ENCODE results near the gene NFKBIL1.

The NFKBIL1 gene

GRCh38 chr6:31559958-31560696, 12.7 kb downstream of the NFKBIL1 start:
- in situ Hi-C loops (cut with MboI; ENCODE audit: low sequenced_read_pairs): loop anchor here (5.0 kb wide), 1 partner anchor 37 kb away; no protein-coding TSS in a partner anchor

- in situ Hi-C loops (cut with MboI; ENCODE audit: low sequenced_read_pairs): loop anchor here (5.0 kb wide), 1 partner anchor 37 kb away; no protein-coding TSS in a partner anchor
These were observed 13.3 kb downstream of the NFKBIL1 start for GRCh38 chr6:31560697-31561058.

GRCh38 chr6:31567531-31568370, 20.3 kb downstream of the NFKBIL1 start:
- in situ Hi-C loops (cut with MboI; ENCODE audit: low sequenced_read_pairs): no loop called here

- in situ Hi-C loops (cut with MboI; ENCODE audit: low sequenced_read_pairs): no loop called here
These were observed 21.1 kb downstream of the NFKBIL1 start for GRCh38 chr6:31568537-31568961.

GRCh38 chr6:31569861-31570536, 22.6 kb downstream of the NFKBIL1 start:
- in situ Hi-C loops (cut with MboI; ENCODE audit: low sequenced_read_pairs): no loop called here

- in situ Hi-C loops (cut with MboI; ENCODE audit: low sequenced_read_pairs): no loop called here
These were observed 24.9 kb downstream of the NFKBIL1 start, which contains the start of gene LTA for GRCh38 chr6:31572041-31572911. Gene LTA, plus strand, starts transcription at chr6:31572289. Its CDS starts 454 bp downstream, at chr6:31572743.

GRCh38 chr6:31573239-31574105, 26.1 kb downstream of the NFKBIL1 start:
- in situ Hi-C loops (cut with MboI; ENCODE audit: low sequenced_read_pairs): no loop called here

- in situ Hi-C loops (cut with MboI; ENCODE audit: low sequenced_read_pairs): no loop called here
These were observed 27.0 kb downstream of the NFKBIL1 start for GRCh38 chr6:31574106-31575061.

- in situ Hi-C loops (cut with MboI; ENCODE audit: low sequenced_read_pairs): no loop called here
These were observed 28.0 kb downstream of the NFKBIL1 start, which contains the start of gene TNF for GRCh38 chr6:31575335-31575901. Gene TNF, plus strand, starts transcription at chr6:31575565. Its CDS starts 177 bp downstream, at chr6:31575742.

- in situ Hi-C loops (cut with MboI; ENCODE audit: low sequenced_read_pairs): no loop called here
These were observed 28.7 kb downstream of the NFKBIL1 start for GRCh38 chr6:31575952-31576685.

- in situ Hi-C loops (cut with MboI; ENCODE audit: low sequenced_read_pairs): no loop called here
These were observed 29.6 kb downstream of the NFKBIL1 start for GRCh38 chr6:31576897-31577578.

GRCh38 chr6:31577579-31577966, 30.2 kb downstream of the NFKBIL1 start:
- in situ Hi-C loops (cut with MboI; ENCODE audit: low sequenced_read_pairs): no loop called here

- in situ Hi-C loops (cut with MboI; ENCODE audit: low sequenced_read_pairs): no loop called here
These were observed 31.0 kb downstream of the NFKBIL1 start for GRCh38 chr6:31578184-31579118.

GRCh38 chr6:31579119-31579505, 31.7 kb downstream of the NFKBIL1 start:
- in situ Hi-C loops (cut with MboI; ENCODE audit: low sequenced_read_pairs): no loop called here
